Measurements from ENCODE around the gene RASA3. TPM values are rescaled to one million over a fixed set of nuclear protein-coding genes. Genes with fewer than 3 reads are reported as not detected.
A peak's percentile ranks its signal among the peaks of the same experiment; 100 is the strongest.

Gene RASA3
- total and polyA plus RNA-seq, 12 donors, result 6.8 to 16.9 (median 10.3) TPM

DNA sequence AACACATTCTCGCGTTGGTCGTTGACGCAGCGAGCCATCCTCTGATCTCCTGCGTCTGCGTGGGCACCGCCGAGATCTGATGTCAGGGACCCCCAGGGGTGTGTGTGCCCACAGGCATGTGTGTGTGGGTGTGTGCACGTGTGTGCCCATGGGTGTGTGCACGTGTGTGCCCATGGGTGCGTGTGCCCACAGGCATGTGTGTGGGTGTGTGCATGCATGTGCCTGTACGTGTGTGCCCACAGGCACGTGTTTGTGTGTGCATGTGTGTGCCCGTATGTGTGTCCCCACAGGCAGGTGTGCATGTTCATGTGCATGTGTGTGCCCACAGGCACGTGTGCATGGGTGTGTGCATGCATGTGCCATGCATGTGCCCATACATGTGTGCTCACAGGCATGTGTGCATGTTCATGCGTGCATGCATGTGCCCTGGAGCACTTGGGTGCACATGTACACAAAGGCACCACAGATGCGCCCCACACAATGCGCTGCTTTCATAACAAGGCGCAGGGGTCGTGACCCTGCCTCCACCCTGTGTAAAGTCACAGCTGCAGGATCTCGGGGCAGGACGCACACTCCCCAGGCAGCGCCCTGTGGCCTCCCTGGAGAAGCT lies 77.5 kb downstream of the RASA3 start:
- peaks cover 0 to 52% (median 0%) of the 10 kb centered on the region in 9 donors for H3K36me3 ChIP-seq
- ATAC-seq (no peak), DNase-seq (no peak)
- 91 to 95% methylated on average over 24 of the region's 24 CpGs for WGBS, 2 donors
- TF ChIP-seq, protein P1, sequence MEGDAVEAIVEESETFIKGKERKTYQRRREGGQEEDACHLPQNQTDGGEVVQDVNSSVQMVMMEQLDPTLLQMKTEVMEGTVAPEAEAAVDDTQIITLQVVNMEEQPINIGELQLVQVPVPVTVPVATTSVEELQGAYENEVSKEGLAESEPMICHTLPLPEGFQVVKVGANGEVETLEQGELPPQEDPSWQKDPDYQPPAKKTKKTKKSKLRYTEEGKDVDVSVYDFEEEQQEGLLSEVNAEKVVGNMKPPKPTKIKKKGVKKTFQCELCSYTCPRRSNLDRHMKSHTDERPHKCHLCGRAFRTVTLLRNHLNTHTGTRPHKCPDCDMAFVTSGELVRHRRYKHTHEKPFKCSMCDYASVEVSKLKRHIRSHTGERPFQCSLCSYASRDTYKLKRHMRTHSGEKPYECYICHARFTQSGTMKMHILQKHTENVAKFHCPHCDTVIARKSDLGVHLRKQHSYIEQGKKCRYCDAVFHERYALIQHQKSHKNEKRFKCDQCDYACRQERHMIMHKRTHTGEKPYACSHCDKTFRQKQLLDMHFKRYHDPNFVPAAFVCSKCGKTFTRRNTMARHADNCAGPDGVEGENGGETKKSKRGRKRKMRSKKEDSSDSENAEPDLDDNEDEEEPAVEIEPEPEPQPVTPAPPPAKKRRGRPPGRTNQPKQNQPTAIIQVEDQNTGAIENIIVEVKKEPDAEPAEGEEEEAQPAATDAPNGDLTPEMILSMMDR (IDR thresholded peaks at IDR 0.05), result no peak
- H3K9me3 ChIP-seq, result no peaks in the 10 kb centered on the region
- H3K27me3 ChIP-seq, result no peaks in the 10 kb centered on the region
- peaks cover 5 to 43% (median 20%) of the 10 kb centered on the region in 9 donors for H3K4me1 ChIP-seq
- H3K4me3 ChIP-seq, result no peak overlapping the region
- H3K27ac ChIP-seq, result no peak overlapping the region
- intact Hi-C loops (cut with DNase I), result no loop called here

DNA sequence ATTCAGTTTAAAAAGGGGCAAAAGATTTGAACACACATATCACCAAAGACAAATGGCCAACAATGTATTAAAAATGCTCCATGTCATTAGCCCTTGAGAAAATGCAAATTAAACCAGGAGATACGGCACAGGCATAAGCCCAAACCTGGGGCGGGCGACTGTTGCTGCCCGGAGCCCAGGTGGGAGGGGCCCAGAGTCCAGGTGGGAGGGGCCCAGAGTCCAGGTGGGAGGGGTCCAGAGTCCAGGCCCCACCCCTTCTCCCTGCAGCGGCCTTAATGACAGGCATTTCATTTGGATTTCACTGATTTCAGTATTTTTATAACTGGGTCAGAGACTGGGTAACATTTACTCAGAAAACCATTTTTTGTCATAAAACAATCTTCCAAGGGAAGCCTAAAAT lies 78.2 kb downstream of the RASA3 start:
- 95 to 99% methylated on average over 5 of the region's 5 CpGs for WGBS, 2 donors
- intact Hi-C loops (cut with DNase I), result no loop called here
- Histone ChIP-seq H3K4me3 (no peak overlapping the region), H3K27ac (no peak overlapping the region), H3K9me3 (no peaks in the 10 kb centered on the region), H3K4me1 (peaks cover 5 to 39% (median 20%) of the 10 kb centered on the region in 9 donors), H3K27me3 (no peaks in the 10 kb centered on the region), H3K36me3 (peaks cover 0 to 53% (median 0%) of the 10 kb centered on the region in 9 donors)
- ATAC-seq, result no peak
- no peak for DNase-seq
- TF ChIP-seq, protein P1 (IDR thresholded peaks at IDR 0.05), result no peak

DNA sequence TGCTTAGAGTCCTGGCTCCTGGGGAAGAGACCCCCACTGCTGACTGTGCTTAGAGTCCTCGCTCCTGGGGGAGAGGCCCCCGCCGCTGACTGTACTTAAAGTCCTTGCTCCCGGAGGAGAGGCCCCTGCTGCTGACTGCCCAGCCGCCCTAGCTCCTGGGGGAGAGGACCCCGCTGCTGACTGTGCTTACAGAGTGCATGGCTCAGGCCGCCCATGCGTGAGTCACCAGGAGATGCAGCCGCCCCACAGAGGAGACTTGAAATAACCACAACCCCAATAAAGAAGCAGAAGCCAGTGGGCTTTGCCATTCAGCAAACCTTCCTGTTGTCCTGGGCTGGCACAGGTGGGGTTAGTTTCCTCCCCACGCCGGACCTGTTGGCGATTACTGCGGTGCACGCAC lies 79.4 kb downstream of the RASA3 start:
- 84 to 93% methylated on average over 14 of the region's 14 CpGs for WGBS, 2 donors
- no peak for DNase-seq
- Histone ChIP-seq H3K36me3 (peaks cover 0 to 52% (median 0%) of the 10 kb centered on the region in 9 donors), H3K9me3 (no peaks in the 10 kb centered on the region), H3K27ac (no peak overlapping the region), H3K4me3 (no peak overlapping the region), H3K27me3 (no peaks in the 10 kb centered on the region), H3K4me1 (peaks cover 5 to 33% (median 18%) of the 10 kb centered on the region in 9 donors)
- TF ChIP-seq, protein P1 (IDR thresholded peaks at IDR 0.05), result no peak
- no peak for ATAC-seq
- intact Hi-C loops (cut with DNase I), result no loop called here

DNA sequence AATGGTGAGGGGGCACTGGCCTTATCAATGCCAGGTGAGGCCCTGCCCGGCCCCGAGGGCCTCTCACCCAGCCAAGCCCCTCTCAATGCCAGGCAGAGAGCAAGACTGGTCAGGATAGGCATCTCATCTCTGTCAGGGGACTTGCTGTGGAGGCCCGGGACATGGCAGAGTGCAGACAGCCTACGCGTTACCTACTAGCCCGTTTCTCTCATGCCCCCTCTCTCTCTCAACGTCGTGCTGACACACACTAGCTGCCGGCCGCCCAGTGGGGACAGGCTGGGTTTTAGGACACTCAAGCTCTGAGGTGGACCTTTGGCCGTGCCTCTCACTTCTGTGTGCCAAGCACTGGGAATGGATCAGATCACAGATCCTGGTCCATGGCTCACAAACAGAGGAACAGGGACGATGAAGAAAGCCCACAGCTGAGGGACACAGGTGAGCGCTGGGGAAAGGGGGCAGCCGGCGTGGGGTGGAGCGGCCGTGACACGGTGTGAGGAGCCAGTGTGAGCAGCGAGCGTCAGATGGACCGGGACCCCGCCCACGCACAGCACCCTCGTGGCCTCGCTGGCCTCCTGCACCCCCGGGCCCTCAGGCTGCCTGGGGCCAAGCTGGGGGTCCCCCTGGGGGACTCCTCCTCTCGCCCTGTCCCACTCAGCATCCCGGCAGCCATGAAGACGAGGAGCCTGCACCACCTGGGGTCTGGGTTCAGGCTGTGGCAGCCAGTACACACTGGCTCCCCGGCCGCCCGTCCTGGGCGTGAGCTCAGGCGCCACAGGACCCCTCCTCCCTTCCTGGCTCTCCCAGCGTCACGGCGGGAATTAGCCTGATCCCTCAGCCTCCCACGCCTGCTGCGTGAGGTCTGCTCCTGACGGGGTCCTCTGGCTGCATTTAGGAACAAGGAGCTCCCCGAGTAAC lies 81.6 kb downstream of the RASA3 start:
- peak in 1 of 8 donors; percentile 15 for ATAC-seq
- intact Hi-C loops (cut with DNase I), result no loop called here
- Histone ChIP-seq H3K4me3 (no peak overlapping the region), H3K27me3 (no peaks in the 10 kb centered on the region), H3K4me1 (peaks cover 0 to 14% (median 0%) of the 10 kb centered on the region in 9 donors), H3K9me3 (peaks cover 0 to 5% (median 0%) of the 10 kb centered on the region in 11 donors), H3K27ac (no peak overlapping the region), H3K36me3 (peaks cover 0 to 57% (median 0%) of the 10 kb centered on the region in 9 donors)
- no peak for DNase-seq
- WGBS, 2 donors, result 93 to 95% methylated on average over 40 of the region's 41 CpGs
- TF ChIP-seq, protein P1 (IDR thresholded peaks at IDR 0.05), result no peak

Measured in heart right ventricle (tissue), 16 donors.